Right lobe of liver (tissue), 4 donors: Measurements from ENCODE around the gene LYPD4.
"Not testable (repeated sequence)": the region's sequence is repeated elsewhere in the genome, so short reads cannot be mapped to it uniquely, and the experiment has no call there.

Source experiments
- POLR2A ChIP-seq: fragments of 450-650 bp; IDR thresholded peaks from one replicate; pipeline ENCODE4 v1.6.1; 2017; ENCODE audit warnings: antibody characterized with exemption, mild to moderate bottlenecking
- TF ChIP-seq, protein P1 (sequence below), 4 donors: fragments of 200-600 bp in 3 of 4; fragments of 450-650 bp in 1 of 4; IDR thresholded peaks; one replicate each; pipeline versions ENCODE4 v1.5.1 to v1.8.0; 2016 to 2022; ENCODE audit warnings: antibody characterized with exemption in 4 of 4, mild to moderate bottlenecking in 2 of 4
- donor health status: DM: no; HTN: no; CAD: no.
- donor health status: DM: no; HTN: no; CAD: no.
- donor health status: DM: no; HTN: yes; CAD: no.

DNA sequence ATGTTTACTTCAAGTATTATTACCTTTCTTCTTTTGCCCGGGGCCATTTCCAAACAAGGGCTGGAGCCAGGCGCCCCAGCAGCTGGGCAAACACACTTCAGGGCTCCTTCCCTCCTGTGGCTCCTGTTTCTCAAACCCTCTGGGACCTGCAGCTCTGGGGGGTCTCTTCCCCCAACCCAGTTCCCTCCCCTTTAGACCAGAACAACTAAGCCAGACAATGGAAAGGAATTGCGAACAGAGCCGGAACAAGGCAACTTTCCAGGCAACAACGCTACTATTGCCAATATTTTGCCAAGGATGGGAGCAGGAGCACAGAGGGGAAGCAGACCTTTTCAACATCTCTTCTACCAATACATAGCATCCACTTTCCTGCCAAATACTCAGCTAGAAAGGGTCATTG is 55.4 kb downstream of the LYPD4 start:
- TF ChIP-seq, protein P1, sequence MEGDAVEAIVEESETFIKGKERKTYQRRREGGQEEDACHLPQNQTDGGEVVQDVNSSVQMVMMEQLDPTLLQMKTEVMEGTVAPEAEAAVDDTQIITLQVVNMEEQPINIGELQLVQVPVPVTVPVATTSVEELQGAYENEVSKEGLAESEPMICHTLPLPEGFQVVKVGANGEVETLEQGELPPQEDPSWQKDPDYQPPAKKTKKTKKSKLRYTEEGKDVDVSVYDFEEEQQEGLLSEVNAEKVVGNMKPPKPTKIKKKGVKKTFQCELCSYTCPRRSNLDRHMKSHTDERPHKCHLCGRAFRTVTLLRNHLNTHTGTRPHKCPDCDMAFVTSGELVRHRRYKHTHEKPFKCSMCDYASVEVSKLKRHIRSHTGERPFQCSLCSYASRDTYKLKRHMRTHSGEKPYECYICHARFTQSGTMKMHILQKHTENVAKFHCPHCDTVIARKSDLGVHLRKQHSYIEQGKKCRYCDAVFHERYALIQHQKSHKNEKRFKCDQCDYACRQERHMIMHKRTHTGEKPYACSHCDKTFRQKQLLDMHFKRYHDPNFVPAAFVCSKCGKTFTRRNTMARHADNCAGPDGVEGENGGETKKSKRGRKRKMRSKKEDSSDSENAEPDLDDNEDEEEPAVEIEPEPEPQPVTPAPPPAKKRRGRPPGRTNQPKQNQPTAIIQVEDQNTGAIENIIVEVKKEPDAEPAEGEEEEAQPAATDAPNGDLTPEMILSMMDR (IDR thresholded peaks at IDR 0.05), result not testable (repeated sequence)
- TF ChIP-seq POLR2A, result not testable (repeated sequence)
